ENCODE results near the gene PRR23E.

PRR23E gene

GRCh38 chr3:127235706-127236105 is 42.8 kb downstream of the PRR23E start:
- no peak for DNase-seq

- DNase-seq, result no peak
These were observed 44.9 kb downstream of the PRR23E start for GRCh38 chr3:127237835-127238234.

GRCh38 chr3:127238602-127239001 is 45.7 kb downstream of the PRR23E start:
- DNase-seq, result no peak

DNA sequence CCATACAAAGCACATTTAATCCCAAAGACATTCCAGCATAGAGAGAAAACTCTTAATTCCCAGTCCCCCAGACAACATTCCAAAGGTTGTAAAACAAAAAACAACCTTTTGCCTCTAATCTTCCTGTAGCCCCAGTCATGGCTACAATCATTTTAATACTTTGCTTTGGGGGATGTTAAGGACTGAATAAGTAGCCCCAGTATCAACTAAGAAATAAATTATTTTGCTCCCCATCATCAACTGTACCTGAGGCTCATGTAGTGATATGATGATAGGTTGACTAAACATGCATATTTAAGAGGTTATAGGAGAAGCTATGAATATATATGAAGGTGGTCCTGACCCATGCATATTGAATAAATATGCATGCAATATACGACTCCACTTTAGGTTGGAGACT is 54.4 kb downstream of the PRR23E start:
- DNase-seq, result no peak
